AG08395 (cell line): ENCODE results near the gene CBX3.
A peak's percentile ranks its signal among the peaks of the same experiment; 100 is the strongest.
"Not testable (repeated sequence)": the region's sequence is repeated elsewhere in the genome, so short reads cannot be mapped to it uniquely, and the experiment has no call there.

Experiments
- DNase-seq: peaks from one replicate; pipeline ENCODE4 v3.0.0; 2012; ENCODE audit warnings: mixed read lengths, low spot score

The CBX3 gene

DNA sequence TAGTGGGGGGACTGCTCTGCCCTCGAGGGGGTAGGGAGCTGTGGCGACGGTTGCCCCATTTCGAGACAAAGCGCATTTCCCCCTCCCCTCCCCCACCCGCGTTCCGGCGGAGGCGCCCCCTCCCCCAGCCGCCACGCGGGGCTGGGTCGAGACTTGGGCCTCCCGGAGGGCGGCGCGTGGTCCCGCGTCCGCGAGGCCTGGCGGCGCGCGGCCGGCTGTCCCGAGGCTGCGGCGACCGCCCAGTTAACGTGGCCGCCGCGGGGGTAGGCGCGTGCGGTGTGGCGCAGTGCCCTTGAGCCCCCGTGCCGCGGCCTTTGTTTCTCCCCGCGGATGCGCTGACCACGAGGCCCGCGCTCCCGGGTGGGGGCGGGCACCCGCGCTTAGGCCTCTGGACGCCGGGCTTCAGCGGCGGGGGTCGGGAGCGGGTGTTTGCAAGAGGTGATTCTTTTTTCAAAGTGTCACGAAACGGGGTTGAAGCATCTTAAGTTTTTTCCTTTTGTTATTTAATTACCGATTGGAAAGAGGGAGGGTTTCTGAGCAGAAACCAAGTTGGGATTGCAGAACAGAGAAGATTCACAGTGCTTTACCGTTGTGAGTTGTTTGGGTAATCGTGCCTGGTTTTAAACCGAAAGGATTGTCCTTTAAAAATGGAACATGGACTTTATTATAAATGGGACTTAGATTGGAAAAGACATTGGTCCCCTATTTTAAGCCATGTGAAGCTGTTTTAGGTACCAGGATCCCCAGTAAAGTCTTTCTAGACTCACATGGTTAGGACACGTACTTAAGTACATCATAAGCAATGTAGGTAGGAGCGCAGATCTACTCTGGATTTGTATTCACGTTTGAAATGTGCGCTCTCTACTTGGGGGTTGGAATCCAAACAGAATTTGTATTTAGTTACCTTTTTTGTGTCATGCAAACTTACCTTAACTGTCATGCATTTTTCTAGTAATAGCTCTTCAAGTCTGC is 760 bp downstream of the CBX3 start:
- DNase-seq, result peak; percentile 33

GRCh38 chr7:26203016-26203415 is 1.5 kb downstream of the CBX3 start:
- no peak for DNase-seq

DNA sequence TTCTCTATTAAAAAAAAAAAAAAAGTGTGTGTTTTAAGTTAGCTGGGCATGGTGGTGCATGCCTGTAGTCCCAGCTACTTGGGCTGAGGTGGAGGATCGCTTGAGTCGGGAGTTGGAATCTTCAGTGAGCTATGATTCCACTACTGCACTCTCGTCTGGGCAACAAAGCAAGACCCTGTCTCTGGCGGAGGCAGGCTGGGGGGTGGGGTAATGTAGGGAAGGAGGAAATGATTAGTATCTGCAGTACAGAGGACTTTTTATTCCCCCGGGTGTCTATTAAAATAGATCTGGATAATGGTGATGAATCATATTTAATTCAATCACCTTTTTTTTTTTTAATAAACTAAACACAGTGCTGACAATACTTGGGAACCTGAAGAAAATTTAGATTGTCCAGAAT is 6.5 kb downstream of the CBX3 start:
- DNase-seq, result no peak

DNA sequence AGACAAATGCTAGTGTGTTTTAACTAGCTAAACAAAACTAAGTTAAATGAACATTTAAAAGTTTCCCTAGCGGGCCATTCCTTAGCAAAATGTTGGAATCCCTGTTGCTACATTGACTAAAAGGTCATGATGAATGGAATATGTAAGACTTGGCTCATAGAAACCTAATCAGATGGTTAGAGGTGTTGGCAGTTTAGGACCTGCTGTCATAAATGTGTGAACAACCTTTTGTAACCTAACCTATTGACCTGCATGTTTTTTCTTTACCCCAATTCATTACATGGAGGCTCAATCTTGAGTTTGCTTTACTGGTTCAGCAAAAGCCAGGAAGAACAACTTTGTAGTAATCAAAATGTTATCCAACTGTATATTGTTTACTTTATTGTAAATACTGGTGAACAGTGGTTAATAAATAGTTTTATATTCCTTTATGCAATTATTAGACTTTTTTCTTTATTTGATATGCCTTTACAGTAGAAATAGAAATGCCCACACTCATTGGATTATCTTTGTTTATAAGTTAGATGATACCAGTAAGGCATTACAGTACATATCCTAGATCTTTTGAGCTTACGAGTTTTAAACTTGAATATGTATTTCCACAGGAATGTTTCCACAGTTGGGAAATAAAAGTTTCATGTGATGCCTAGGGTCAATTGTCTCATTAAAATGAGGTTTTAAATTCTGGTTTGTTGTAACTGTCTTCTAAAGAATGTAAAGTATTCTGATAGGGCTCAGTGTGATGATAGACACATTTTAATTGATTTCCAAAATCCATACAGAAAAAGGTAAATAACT is 11.6 kb downstream of the CBX3 start:
- no peak for DNase-seq

DNA sequence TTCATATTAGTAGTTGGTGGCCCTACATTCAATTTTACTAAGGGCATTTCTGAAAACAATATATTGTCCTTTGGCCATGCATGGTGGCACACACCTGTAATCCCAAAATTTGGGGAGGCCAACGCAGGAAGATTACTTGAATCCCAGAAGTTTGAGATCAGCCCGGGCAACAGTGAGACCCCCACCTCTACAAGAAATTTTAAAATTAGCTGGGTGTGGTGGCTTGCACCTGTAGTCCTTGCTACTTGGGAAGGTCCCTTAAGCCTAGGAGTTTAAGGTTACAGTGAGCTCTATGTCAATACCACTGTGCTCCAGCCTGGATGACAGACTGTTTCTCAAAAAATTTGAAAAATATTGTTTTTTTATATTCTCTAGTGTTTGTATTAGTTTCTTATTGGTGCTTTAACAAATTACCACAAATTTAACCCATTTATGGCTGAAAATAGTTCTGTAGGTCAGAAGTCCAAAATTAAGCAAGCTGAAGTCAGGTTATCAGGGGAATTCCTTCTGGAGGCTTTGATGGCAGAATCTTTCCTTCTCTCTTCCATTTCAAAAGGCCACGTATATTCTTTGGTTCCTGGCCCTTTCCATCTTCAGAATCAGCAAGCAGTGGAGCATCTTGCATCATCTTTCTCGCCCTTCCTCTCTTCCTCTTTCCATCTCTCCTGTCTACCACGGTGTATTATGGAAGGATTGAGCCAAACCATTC is 12.4 kb downstream of the CBX3 start:
- DNase-seq, result no peak

DNA sequence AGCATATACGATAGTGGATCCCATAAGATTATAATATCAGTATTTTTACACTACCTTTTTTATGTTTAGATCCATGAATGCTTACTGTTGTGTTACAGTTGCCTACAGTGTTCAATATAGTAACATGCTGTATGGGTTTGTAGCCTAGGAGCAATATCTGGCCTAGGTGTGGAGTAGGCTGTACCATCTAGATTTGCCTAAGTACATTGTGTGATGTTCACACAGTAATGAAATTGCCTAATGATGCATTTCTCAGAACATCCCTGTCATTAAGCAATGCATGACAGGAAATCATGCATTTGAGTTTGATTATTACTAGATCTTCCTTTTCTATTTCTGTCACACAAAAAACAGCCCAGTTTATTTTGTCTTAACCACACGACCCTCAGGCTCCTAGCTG is 14.5 kb downstream of the CBX3 start:
- DNase-seq, result no peak

DNA sequence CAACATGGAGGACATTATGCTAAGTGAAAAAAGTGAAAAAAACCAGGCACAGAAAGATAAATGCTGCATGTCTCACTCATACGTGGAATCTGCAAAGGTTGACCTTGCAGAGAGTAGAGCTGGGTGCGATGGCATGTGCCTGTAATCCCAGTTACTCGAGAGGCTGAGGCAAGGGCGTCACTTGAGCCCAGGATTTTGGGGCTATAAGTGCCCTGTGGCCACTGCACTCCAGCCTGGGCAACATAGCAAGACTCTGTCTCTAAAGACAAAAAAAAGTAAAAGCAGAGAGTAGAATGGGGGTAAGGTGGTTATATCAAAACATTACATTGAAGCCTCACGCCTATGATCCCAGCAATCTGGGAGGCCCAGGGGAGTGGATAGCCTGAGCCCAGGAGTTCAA is 22.8 kb downstream of the CBX3 start:
- no peak for DNase-seq

DNA sequence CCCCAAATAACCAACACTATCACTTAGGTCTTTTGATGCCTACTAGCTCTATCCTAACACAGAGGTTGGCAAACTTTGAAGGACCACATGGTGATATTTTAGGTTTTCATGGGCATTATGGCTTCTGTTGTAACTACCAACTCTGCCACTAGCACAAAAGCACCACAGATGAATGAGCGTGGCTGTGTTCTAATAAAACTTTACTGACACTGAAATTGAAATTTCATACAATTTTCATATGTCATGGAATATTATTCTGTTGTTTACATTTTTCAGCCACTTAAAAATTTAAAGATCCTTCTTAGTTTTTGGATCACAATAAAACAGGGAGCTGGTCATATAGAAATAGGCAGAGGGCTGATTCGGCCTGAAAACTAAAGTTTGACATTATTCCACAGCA is 26.4 kb downstream of the CBX3 start:
- DNase-seq, result no peak

DNA sequence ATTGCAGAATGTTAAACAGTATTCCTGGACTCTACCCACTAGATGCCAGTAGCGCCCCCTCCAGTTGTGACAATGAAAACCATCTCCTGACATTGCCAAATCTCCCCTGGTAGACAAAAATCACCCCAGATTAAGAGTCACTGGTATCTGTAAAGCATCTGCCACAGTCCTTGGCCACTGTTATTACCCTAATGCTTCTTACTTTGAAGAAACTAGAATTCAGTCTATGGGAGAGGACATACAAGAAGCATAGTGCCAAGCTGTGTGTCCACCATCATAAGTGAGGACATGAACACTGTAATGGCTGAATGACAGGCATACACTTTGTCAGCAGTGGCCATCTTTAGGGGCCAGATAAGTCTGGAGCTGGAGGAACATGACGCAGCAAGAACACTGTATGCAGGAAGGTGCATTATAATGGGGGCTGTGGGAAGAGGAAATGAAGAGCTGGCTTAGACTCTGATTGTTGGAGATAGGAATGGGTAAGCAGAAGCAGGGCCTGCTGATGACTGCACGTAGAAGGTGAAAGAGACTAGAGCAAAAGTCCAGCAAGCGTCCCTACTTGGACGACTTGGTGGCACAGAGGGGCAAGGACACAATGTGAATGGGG is 32.5 kb downstream of the CBX3 start:
- no peak for DNase-seq

GRCh38 chr7:26237035-26237807 is 35.7 kb downstream of the CBX3 start:
- DNase-seq, result no peak

DNA sequence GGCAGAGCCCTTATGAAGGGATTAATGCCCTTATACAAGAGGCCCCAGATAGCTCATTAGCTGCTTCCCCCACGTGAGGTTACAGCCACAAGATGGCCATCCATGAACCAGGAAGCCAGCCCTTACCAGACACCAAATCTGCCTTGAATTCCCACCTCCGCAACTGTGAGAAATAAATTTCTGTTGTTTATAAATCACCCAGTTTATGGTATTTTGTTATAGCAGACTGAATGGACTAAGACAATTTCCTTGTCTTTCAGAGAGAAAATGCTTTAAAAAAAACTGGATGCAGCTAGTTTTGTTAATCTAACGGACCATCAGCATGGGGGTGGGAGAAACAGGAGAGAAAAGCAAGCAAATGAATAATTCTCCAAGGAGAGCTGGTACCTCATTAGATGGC is 36.5 kb downstream of the CBX3 start:
- no peak for DNase-seq

DNA sequence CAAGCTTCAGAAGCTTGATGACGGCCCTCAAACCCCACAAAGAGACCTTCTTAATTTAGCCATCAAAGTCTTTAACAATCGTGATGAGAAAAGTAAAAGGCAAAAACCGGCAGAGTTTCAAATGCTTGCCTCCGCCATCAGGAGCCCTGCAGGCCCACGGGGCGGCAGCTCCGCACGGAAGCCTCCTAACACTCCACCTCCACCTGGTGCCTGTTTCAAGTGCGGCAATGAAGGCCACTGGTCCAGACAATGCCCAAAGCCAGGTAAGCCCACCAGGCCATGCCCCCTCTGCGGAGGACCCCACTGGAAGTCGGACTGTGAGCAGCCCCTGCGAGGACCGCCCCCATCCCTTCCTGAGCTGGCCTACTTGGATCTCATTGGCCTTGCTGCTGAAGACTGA is 43.6 kb downstream of the CBX3 start:
- DNase-seq, result no peak

DNA sequence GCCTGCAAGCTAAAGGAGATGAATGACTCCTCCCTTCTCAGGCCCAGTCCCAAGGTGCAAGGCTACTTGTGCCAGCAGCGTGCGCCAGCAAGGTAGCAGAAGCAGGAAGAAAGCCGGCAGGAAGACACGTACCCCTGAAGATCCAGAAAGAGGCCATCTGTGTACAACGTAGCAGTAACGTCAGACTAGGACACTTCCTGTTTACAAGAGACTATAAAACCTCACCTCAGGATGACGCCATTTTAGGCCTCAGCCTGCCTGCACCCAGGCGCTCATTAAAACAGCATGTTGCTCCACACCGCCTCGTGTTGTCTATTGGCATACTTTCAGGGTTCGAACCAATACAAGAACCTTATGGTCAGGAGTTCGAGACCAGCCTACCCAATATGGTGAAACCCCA is 48.7 kb downstream of the CBX3 start:
- no peak for DNase-seq

GRCh38 chr7:26261866-26262265 is 60.3 kb downstream of the CBX3 start:
- not testable (repeated sequence) for DNase-seq
